Activated naive CD8-positive, alpha-beta T cell (primary cell): ENCODE measurements around the gene ADAMTS20.

Experiments
- H3K27ac Mint-ChIP-seq: one replicate; pipeline ENCODE4 v1.8.0; 2021; ENCODE audit warnings: mixed read lengths
- H3K27me3 Mint-ChIP-seq: one replicate; pipeline ENCODE4 v1.8.0; 2021; ENCODE audit warnings: mixed read lengths
- H3K36me3 Mint-ChIP-seq: one replicate; pipeline ENCODE4 v1.8.0; 2021; ENCODE audit warnings: mixed read lengths
- H3K4me1 Mint-ChIP-seq: one replicate; pipeline ENCODE4 v1.8.0; 2021; ENCODE audit warnings: low read depth, mixed read lengths
- H3K4me3 Mint-ChIP-seq: one replicate; pipeline ENCODE4 v1.8.0; 2021; ENCODE audit warnings: mild to moderate bottlenecking, mixed read lengths
- H3K9me3 Mint-ChIP-seq: one replicate; pipeline ENCODE4 v1.8.0; 2021; ENCODE audit warnings: low read depth, mixed read lengths

Gene ADAMTS20, protein sequence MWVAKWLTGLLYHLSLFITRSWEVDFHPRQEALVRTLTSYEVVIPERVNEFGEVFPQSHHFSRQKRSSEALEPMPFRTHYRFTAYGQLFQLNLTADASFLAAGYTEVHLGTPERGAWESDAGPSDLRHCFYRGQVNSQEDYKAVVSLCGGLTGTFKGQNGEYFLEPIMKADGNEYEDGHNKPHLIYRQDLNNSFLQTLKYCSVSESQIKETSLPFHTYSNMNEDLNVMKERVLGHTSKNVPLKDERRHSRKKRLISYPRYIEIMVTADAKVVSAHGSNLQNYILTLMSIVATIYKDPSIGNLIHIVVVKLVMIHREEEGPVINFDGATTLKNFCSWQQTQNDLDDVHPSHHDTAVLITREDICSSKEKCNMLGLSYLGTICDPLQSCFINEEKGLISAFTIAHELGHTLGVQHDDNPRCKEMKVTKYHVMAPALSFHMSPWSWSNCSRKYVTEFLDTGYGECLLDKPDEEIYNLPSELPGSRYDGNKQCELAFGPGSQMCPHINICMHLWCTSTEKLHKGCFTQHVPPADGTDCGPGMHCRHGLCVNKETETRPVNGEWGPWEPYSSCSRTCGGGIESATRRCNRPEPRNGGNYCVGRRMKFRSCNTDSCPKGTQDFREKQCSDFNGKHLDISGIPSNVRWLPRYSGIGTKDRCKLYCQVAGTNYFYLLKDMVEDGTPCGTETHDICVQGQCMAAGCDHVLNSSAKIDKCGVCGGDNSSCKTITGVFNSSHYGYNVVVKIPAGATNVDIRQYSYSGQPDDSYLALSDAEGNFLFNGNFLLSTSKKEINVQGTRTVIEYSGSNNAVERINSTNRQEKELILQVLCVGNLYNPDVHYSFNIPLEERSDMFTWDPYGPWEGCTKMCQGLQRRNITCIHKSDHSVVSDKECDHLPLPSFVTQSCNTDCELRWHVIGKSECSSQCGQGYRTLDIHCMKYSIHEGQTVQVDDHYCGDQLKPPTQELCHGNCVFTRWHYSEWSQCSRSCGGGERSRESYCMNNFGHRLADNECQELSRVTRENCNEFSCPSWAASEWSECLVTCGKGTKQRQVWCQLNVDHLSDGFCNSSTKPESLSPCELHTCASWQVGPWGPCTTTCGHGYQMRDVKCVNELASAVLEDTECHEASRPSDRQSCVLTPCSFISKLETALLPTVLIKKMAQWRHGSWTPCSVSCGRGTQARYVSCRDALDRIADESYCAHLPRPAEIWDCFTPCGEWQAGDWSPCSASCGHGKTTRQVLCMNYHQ (N-terminal part only)

DNA sequence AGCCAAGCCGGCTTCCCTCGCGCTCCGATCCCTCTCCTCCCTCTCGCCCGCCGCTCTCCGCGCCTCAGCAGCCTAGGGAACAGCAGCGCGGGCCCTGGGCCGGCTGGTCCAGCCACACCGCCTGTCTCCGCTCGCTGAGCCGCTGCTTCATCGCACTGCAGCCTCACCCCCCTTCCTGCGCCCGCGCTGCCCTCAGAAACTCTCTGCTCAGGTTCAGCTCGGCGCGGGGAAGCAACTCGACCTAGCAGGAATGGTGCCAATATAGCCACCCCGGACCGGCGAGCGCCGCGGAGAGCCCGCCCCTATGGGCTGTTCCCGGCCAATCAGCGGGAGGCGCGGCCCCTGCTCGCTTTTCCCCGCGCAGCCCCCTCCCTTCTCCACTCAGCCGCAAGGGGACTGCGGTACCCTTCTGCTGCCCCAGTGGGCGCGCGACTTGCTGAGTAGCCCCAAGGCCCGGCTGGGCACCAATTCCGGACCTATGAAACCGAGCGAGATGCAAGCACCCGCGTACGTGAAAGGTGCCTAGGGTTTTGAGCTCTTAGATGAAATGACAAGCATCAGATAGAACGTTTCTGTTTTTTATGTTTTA is at the start of gene ADAMTS20:
Gene ADAMTS20, minus strand, starts transcription at position 233 of the 589 bp plus-strand sequence. CDS start 282 bp downstream, outside the sequence.
- H3K36me3 Mint-ChIP-seq: peaks cover 2% of the 10 kb centered on the region
- no peak within 1 kb of the TSS for H3K4me3 Mint-ChIP-seq
- H3K9me3 Mint-ChIP-seq: peaks cover 12% of the 10 kb centered on the region
- H3K4me1 Mint-ChIP-seq: peaks cover 5% of the 10 kb centered on the region
- no peak within 1 kb of the TSS for H3K27ac Mint-ChIP-seq
- H3K27me3 Mint-ChIP-seq: peaks cover 27% of the 10 kb centered on the region

DNA sequence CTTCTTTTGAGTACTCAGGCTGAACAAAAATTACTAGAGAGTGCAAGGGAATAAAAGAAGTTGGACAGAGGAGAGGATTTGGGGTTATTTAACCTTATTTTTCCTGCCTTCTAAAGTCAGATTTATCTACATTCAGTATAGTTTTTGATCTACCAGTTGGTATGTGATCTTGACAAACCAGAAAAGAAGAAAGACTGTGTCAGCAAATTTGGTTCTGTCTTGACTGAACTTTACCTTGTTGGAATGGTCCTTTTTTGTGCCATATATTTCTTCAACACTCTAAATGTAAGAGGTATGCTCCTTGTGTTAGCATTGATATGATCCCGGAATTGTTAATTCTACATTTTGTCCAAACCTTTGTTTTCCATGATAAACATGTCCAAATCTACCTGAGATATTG is 47.7 kb upstream of the ADAMTS20 start:
- Mint-ChIP-seq H3K4me1 (no peaks in the 10 kb centered on the region), H3K9me3 (no peaks in the 10 kb centered on the region), H3K4me3 (no peak overlapping the region), H3K36me3 (no peaks in the 10 kb centered on the region), H3K27ac (no peak overlapping the region), H3K27me3 (peaks cover 2% of the 10 kb centered on the region)

DNA sequence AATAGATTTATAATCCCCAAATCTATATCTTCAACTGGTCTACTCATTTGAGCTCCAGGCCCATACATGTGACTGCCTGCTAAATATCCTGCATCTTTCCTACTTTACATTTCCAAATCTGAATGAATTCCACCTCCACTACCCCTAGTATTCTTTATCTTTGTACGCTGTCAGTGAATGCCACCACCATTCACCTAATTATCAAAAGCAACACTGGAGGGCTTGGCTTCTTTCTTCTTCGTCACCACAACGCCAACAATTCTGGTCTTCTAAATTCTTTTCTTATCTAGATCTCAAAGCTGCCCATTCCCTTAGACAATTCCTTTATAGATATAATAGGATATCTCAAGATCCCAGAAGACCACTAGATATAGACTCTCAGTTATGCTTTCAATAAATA is 47.1 kb upstream of the ADAMTS20 start:
- no peak overlapping the region for H3K27ac Mint-ChIP-seq

DNA sequence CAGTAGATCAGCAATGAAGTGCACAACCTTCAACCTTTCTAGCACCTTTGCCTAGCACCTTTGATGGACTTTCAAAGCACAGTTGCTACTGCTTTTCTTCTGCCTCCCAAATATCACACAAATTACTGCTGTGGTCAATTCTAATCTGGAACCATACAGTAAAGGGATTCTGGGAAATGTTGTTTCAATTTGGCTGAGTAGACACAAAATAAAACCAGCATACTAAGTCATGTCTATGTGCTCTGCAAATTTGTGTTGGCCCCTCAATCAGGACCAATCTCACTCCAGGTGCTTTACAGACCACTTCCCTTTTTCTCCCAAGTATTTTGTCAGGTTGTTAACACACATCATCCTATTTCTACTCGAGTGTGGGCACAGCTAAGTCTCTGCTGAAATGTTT is 38.3 kb upstream of the ADAMTS20 start:
- no peaks in the 10 kb centered on the region for H3K4me1 Mint-ChIP-seq
- H3K27ac Mint-ChIP-seq: no peak overlapping the region
- H3K27me3 Mint-ChIP-seq: peaks cover 2% of the 10 kb centered on the region
- no peak overlapping the region for H3K4me3 Mint-ChIP-seq
- H3K36me3 Mint-ChIP-seq: no peaks in the 10 kb centered on the region
- H3K9me3 Mint-ChIP-seq: no peaks in the 10 kb centered on the region

More for the DNA sequence above, 47.1 kb upstream of the ADAMTS20 start:
- H3K36me3 Mint-ChIP-seq: no peaks in the 10 kb centered on the region
- H3K4me1 Mint-ChIP-seq: no peaks in the 10 kb centered on the region
- no peak overlapping the region for H3K4me3 Mint-ChIP-seq
- H3K27me3 Mint-ChIP-seq: peaks cover 2% of the 10 kb centered on the region
- H3K9me3 Mint-ChIP-seq: no peaks in the 10 kb centered on the region

DNA sequence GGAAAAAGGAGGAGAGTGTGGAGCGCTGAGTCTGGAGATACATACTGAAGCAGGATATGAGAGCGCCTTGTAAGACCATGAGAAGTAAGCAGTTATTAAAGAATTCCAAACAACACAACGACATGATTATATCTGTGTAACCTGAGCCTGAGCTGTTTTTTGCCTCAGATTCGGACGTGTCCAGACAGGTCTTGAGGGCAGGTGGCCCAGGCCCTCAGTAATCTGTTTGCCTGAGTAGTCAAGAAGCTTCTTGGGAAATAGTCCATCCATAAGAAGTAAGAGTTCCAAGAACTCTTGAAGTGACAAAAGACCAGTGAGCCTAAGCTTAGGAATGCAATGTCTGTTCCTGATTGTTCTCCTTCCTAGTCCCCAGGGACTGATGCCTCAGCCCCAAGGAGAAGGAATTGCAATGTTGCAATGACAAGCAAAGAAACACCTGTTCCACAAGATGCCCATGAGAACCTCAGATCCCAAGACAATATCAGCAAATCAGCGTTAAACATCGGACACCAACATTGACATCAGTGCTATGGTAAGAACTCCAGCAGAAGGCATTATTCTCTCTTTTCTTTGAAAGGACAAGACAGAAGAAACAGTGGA is 34.7 kb upstream of the ADAMTS20 start:
- Mint-ChIP-seq H3K27me3 (peaks cover 7% of the 10 kb centered on the region), H3K4me1 (no peaks in the 10 kb centered on the region), H3K27ac (no peak overlapping the region), H3K4me3 (no peak overlapping the region), H3K9me3 (no peaks in the 10 kb centered on the region), H3K36me3 (no peaks in the 10 kb centered on the region)

DNA sequence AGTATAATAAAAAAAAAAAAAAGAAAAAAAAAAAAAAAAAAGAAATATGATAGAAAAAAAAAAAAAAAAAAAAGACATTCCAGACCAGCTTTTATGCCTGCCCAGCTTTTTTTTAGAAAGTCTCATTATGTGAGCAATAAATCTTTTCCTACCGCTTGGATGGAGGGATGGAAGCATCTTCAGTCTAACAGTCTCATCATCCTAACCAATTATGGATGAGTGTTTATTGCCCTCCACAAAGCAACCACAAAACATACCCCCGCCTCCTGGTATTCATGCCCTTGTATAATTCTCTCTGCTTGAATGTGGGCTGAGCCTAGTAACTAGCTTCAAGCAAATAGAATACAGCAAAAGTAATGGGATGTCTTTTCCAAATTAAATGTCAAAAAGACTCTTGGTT is 33.7 kb upstream of the ADAMTS20 start:
- H3K27me3 Mint-ChIP-seq: peaks cover 9% of the 10 kb centered on the region
- H3K27ac Mint-ChIP-seq: no peak overlapping the region
- H3K4me3 Mint-ChIP-seq: no peak overlapping the region
- H3K4me1 Mint-ChIP-seq: no peaks in the 10 kb centered on the region
- no peaks in the 10 kb centered on the region for H3K9me3 Mint-ChIP-seq
- H3K36me3 Mint-ChIP-seq: no peaks in the 10 kb centered on the region

DNA sequence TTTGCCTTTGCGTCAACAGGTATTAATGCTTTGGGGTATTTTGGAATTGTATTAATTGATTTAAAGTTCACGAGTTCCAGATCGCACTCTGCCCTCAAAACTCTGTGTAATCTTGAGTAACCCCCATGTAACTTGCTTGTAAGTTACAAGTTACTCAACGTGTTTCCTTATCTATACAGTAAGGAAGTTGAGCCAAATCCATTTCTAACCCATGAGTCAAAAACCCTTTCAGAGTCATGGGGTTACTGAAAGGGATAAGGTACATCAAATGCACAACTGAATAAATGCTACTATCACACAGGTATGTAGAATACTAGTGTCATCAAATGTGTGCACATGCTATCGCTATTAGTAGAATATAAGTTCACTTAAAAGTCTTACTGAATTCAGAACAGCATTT is 28.6 kb upstream of the ADAMTS20 start:
- Mint-ChIP-seq H3K4me1 (no peaks in the 10 kb centered on the region), H3K9me3 (no peaks in the 10 kb centered on the region), H3K36me3 (no peaks in the 10 kb centered on the region), H3K27me3 (peaks cover 10% of the 10 kb centered on the region), H3K4me3 (no peak overlapping the region), H3K27ac (no peak overlapping the region)

DNA sequence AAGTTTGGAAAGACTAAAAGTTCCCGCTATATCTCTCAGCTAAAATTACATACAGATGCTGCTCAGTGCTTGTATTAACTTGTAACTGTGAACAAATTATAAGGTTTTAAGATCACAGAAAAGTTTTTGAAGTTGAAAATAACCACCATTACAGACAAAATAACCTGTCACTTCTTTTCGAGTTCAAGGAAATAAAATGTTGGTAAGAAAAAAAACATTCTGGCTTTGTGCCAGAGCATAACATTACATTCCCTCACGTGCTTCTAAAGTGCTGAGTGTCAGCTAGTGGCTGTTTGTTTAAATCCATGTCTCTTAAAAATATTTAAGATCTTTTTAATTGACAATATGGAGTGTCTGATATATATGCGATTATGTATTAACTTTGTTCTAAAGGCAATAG is 27.2 kb upstream of the ADAMTS20 start:
- Mint-ChIP-seq H3K4me3 (no peak overlapping the region), H3K27me3 (peaks cover 11% of the 10 kb centered on the region), H3K27ac (no peak overlapping the region), H3K4me1 (no peaks in the 10 kb centered on the region), H3K9me3 (no peaks in the 10 kb centered on the region), H3K36me3 (no peaks in the 10 kb centered on the region)

DNA sequence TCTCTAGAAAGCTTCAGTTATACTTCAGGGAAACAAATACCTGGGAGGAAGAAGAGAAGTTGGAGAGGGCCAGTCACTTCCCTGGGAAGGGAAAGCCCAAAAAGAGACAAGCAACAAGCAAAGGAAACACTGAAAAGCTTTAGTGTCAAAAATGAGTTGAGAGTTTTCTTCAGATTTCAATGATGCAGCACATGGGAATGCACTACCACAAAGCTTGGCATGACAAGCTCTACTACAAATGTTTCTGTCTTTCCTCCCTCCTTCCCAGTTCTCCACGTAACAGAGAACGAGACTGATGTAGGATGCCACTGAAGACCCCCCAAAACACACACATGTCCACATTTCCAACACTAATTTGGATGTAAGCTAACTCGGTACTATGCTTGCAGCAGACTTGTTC is 26.8 kb upstream of the ADAMTS20 start:
- Mint-ChIP-seq H3K27ac (no peak overlapping the region), H3K27me3 (peaks cover 11% of the 10 kb centered on the region), H3K4me1 (no peaks in the 10 kb centered on the region), H3K4me3 (no peak overlapping the region), H3K36me3 (no peaks in the 10 kb centered on the region), H3K9me3 (no peaks in the 10 kb centered on the region)

DNA sequence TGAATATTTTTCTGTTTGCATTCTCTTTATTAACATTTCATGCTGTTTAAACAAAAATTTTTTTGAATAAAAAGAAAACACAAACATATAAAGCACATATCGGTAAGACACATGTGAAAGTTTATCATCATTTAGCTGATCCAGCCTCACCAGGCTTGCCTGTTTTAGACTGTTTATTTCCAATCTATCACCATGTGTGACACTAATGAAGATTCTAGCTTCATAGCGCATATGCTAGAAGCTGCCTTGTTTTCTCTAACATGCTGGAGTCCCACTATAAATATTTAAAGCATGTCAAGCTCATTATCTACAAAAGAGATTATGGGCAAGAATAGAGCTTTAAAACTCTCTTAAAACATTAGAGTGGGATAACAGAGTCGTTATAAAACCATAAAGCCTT is 25.4 kb upstream of the ADAMTS20 start:
- H3K4me1 Mint-ChIP-seq: no peaks in the 10 kb centered on the region
- no peaks in the 10 kb centered on the region for H3K36me3 Mint-ChIP-seq
- no peak overlapping the region for H3K27ac Mint-ChIP-seq
- H3K27me3 Mint-ChIP-seq: peaks cover 8% of the 10 kb centered on the region
- H3K4me3 Mint-ChIP-seq: no peak overlapping the region
- peaks cover 5% of the 10 kb centered on the region for H3K9me3 Mint-ChIP-seq

DNA sequence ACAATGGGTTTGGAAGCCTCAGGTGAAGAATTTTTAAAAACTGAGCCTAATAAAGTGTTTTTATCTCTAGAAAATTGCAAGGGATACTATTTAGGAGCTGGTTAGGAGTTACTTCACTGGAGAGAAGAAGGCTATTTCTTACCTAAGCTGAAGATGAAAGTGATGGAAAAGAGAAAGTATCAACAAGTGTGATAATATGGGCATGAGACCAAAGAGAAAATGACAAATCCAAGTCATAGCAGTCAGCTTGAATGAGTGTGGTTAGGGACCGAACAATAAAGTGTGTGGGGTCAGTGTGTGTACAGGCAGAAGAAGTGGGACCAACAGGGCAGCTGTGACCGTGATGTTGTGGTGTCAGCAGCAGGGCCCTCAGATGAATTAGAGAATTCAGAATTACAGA is 24.2 kb upstream of the ADAMTS20 start:
- Mint-ChIP-seq H3K27ac (no peak overlapping the region), H3K27me3 (peaks cover 4% of the 10 kb centered on the region), H3K9me3 (peaks cover 8% of the 10 kb centered on the region), H3K4me3 (no peak overlapping the region), H3K36me3 (peaks cover 2% of the 10 kb centered on the region), H3K4me1 (no peaks in the 10 kb centered on the region)

DNA sequence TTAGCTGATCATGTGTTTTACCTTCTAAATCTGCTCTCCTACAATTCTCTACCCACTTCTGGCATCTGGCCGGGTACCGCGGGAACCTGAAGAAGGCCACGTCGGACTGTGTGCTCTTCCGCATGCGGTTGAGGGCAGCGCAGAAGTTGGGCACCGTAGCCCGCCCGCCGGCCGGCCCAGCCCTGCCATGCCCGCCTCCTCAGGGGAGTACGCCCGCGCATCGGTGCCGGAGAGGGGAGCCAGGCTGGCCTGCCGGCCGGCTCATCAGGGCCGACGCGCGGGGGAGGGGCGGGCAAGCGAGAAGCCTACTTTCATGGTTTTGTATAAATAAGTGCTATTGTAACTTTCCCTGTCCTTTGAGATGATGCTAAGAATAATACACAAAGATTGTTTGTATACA is 19.9 kb upstream of the ADAMTS20 start:
- peaks cover 2% of the 10 kb centered on the region for H3K36me3 Mint-ChIP-seq
- H3K27ac Mint-ChIP-seq: no peak overlapping the region
- no peaks in the 10 kb centered on the region for H3K4me1 Mint-ChIP-seq
- no peak overlapping the region for H3K4me3 Mint-ChIP-seq
- peaks cover 14% of the 10 kb centered on the region for H3K9me3 Mint-ChIP-seq
- H3K27me3 Mint-ChIP-seq: peaks cover 8% of the 10 kb centered on the region

DNA sequence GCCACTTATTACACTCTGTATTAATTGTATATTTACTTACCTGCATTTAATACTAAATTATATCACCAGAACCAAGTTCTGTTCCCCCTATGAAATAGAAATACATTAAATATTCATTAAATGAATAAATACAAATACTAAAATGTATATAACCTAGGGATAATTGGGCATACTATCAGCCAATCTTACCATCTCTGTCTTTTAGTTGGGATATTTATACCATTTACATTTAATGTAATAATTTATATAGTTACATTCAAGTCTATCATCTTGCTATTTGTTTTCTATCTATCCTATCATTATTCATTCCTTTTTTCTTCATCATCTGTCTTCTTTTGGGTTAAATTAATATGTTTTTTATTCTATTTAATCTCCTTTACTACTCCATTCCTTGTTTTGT is 4.1 kb upstream of the ADAMTS20 start:
- H3K4me1 Mint-ChIP-seq: peaks cover 5% of the 10 kb centered on the region
- H3K27me3 Mint-ChIP-seq: peaks cover 21% of the 10 kb centered on the region

DNA sequence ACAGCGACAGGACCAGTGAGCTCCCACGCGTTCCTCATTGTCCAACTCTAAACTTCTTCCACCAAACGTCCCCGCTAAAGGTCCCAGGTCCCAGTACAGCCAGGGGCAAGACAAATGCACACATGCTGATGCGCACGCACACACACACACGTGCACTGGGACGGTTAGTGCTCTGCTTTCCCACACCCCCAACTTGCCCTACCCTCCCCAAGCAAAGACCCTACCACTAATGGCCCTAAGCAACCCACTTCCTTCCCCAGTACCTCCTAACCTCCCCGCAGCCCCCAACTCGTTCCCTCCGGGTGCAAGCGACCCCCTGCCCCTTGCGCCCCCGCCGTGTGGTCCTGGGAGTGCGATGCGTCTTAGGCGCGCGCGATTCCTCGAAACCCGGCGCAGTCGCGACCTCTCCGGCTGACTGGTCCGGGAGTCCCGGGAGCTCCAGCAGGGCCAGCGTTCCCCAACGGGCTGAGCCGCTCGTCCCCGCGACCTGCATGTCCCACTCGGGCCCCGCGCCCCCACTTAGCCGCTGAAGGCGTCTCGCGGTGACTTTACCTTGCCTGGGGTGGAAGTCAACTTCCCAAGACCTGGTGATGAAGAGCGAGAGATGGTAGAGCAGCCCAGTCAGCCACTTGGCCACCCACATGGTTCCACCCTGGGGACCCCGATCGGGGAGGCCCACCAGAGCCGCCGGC is 578 bp downstream of the ADAMTS20 start:
- Mint-ChIP-seq H3K9me3 (peaks cover 12% of the 10 kb centered on the region), H3K36me3 (peaks cover 2% of the 10 kb centered on the region), H3K4me1 (peaks cover 5% of the 10 kb centered on the region), H3K27ac (no peak overlapping the region), H3K4me3 (no peak overlapping the region), H3K27me3 (peaks cover 27% of the 10 kb centered on the region)

More for the DNA sequence above, 4.1 kb upstream of the ADAMTS20 start:
- H3K27ac Mint-ChIP-seq: no peak overlapping the region
- peaks cover 2% of the 10 kb centered on the region for H3K36me3 Mint-ChIP-seq
- no peak overlapping the region for H3K4me3 Mint-ChIP-seq
- H3K9me3 Mint-ChIP-seq: peaks cover 32% of the 10 kb centered on the region
